Stimulated activated naive B cell treated with anti-CD40 and anti-IgM and Interleukin-4, amounts not matched to agents 10 μg/mL and 1 μg/mL and 100 μg/mL, for 72 hours (primary cell): Measurements from ENCODE around the gene STPG2.

Source experiments
- ATAC-seq, 2 donors: fragments of 150-1000 bp; cut with Tn5 transposase; replicated peaks; 2 replicates each; pipeline ENCODE4 v1.10.0; 2021; ENCODE audit warnings: moderate library complexity in 1 of 2
- DNase-seq: peaks from one replicate; pipeline ENCODE4 v3.0.0; 2021
- H3K27ac Mint-ChIP-seq: one replicate; pipeline ENCODE4 v1.8.0; 2022; ENCODE audit warnings: mild to moderate bottlenecking, mixed read lengths
- H3K27me3 Mint-ChIP-seq, 2 donors: one replicate each; pipeline ENCODE4 v1.8.0; 2022; ENCODE audit warnings: mixed read lengths in 2 of 2
- H3K36me3 Mint-ChIP-seq, 2 donors: one replicate each; pipeline ENCODE4 v1.8.0; 2022; ENCODE audit warnings: mixed read lengths in 2 of 2, mild to moderate bottlenecking in 1 of 2
- H3K4me1 Mint-ChIP-seq, 2 donors: one replicate each; pipeline ENCODE4 v1.8.0; 2022; ENCODE audit warnings: mixed read lengths in 2 of 2, mild to moderate bottlenecking in 1 of 2
- H3K4me3 Mint-ChIP-seq, 2 donors: one replicate each; pipeline ENCODE4 v1.8.0; 2022; ENCODE audit warnings: mild to moderate bottlenecking in 2 of 2, mixed read lengths in 2 of 2, moderate library complexity in 1 of 2
- H3K9me3 Mint-ChIP-seq, 2 donors: one replicate each; pipeline ENCODE4 v1.8.0; 2022; ENCODE audit warnings: mixed read lengths in 2 of 2, mild to moderate bottlenecking in 1 of 2

STPG2 gene

DNA sequence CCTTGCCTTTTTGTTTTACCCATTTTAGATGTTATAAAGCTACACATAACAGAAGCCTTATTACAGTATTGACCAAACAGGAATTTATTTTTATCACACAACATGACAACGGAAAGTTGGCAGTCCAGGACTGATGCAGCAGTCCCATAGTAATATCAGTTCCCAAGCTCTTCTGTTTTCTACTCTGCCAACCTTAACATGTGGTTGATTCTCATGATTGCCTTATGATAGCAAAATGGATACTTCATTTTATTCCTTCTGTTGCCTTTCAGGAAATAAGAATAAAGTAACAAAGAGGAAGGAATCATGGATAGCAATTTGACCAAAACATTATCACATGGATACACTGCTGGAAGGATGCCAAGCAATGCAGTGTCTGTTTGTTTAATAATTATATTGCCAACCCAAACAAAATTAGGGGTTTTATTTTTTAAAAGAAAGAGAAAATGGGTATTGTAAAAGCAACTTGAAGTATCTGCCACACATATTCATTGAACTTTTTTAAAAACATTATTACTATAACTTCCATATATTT is 275.7 kb downstream of the STPG2 start:
- no peak for ATAC-seq
- H3K4me1 Mint-ChIP-seq, result no peaks in the 10 kb centered on the region
- H3K9me3 Mint-ChIP-seq, result peaks cover 6 to 8% of the 10 kb centered on the region in 2 donors

DNA sequence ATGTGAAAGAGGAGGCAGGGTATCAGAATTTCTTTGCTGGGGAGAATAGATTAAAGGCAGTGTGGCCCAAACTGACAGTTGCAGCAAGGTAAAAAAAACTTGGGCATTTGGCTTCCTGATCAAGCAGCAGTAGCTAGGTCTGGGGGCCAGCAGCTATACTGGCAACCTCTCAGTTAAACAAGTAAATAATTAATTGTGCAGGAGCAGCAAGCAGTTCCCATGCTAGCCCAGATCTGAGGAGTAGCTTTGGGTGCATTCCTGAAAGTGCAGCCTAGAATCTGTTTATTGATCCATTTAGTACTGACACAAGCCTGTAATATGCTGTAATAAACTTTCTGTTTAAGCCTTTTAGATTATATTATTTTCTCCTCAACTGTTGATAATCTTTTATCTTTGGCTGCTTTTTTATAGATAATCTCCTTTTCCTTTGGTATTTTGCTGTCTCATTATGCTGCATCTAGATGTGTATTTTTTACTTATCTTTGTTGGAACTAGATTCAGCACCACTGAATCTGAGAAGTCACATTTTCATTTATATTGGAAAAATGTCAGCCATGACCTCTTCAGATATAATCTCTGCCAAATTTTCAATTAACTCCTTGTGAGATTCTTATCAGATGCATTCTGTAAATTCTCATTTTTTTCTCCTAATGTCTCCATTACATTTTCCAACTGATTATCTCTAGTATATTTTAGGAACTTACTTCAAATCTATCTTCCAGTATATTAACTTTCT is 276.3 kb downstream of the STPG2 start:
- Mint-ChIP-seq H3K4me3 (no peak overlapping the region), H3K4me1 (no peaks in the 10 kb centered on the region), H3K27me3 (no peaks in the 10 kb centered on the region), H3K27ac (no peak overlapping the region), H3K36me3 (no peaks in the 10 kb centered on the region), H3K9me3 (peaks cover 12 to 14% of the 10 kb centered on the region in 2 donors)
- ATAC-seq, result no peak
- DNase-seq, result no peak

More for the DNA sequence above, 275.7 kb downstream of the STPG2 start:
- Mint-ChIP-seq H3K36me3 (no peaks in the 10 kb centered on the region), H3K27ac (no peak overlapping the region), H3K4me3 (no peak overlapping the region), H3K27me3 (no peaks in the 10 kb centered on the region)
- no peak for DNase-seq

DNA sequence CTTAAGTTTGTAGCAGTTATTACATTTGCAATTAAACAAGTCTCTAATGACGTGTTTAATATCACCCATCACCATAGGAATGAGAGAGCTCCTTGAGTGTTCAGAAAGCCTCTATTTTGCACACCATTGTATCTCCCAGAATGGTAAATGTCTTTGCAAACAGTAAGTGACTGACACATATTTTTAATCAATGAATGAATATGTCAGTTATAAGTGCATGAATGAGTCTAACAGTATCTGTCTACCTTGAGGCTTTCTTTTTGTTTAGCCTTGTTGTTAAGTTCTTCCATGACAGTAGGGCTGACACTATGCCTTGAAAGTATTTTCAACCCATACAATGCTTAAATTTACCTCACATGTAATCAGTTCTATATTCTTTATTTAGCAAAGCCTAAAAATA is 292.2 kb downstream of the STPG2 start:
- no peaks in the 10 kb centered on the region for H3K4me1 Mint-ChIP-seq
- peaks cover 4 to 5% of the 10 kb centered on the region in 2 donors for H3K9me3 Mint-ChIP-seq
- H3K36me3 Mint-ChIP-seq, result no peaks in the 10 kb centered on the region
- H3K27me3 Mint-ChIP-seq, result no peaks in the 10 kb centered on the region
- DNase-seq, result no peak
- no peak overlapping the region for H3K27ac Mint-ChIP-seq
- no peak for ATAC-seq
- no peak overlapping the region for H3K4me3 Mint-ChIP-seq

DNA sequence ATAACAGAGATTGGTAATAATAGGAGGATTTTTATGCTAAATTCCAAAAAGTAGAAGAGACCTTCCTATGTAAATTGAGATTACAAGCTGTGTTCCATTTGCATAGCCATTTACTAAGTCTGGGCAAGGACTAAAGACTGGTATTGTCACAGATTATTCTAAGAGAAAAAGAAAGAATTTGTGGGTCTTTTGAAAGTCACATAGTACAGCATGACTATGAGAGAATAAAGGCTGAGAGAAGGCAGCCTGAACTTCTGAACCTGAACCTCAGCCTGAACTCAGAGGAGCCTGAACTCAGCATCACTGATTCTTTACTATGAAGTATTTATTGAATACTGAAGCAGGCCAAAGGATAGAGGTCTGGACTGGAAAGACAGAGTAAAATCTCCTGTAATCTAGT is 297.5 kb downstream of the STPG2 start:
- H3K4me1 Mint-ChIP-seq, result no peaks in the 10 kb centered on the region
- H3K27me3 Mint-ChIP-seq, result no peaks in the 10 kb centered on the region
- H3K9me3 Mint-ChIP-seq, result peaks cover 0 to 3% of the 10 kb centered on the region in 2 donors

DNA sequence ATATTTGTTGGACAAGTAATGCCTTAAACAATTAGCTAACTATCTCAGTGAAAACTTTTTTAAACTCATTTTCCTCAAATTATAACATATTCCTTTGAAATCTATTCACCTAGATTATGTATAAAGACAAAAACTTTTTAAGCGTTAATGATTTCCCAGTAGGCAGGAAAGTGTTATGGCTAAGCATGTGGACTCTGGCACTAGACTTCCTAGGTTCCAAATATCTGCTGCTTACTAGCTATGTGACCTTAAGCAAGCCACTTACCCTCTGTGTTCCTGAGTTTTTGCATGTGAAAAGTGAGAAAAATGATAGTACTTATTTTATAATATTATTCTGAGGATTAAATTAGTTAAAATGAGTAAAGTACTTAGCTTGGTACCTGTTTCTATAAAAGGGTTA is 301.8 kb downstream of the STPG2 start:
- Mint-ChIP-seq H3K4me3 (no peak overlapping the region), H3K27ac (no peak overlapping the region), H3K9me3 (peaks cover 0 to 1% of the 10 kb centered on the region in 2 donors), H3K4me1 (no peaks in the 10 kb centered on the region), H3K27me3 (no peaks in the 10 kb centered on the region), H3K36me3 (no peaks in the 10 kb centered on the region)
- no peak for ATAC-seq
- DNase-seq, result no peak

More for the DNA sequence above, 297.5 kb downstream of the STPG2 start:
- Mint-ChIP-seq H3K36me3 (no peaks in the 10 kb centered on the region), H3K4me3 (no peak overlapping the region), H3K27ac (no peak overlapping the region)
- ATAC-seq, result no peak
- DNase-seq, result no peak

DNA sequence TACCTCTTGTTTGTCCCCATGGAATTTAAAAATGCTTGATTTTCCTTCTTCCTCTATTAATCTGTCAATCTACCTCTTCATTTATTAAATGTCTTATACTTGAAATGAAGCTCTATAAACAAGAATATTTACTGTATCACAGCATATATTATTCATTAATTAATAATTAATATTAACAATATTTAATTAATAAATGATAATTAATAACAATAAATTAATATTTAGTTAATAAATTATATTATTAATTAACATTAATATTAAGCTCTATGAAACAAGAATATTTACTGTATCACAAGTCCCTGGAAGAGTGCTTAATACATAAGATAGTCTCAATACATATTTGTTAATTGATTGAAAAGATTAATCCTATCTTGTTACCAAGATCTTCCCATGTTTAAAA is 306.6 kb downstream of the STPG2 start:
- Mint-ChIP-seq H3K4me1 (no peaks in the 10 kb centered on the region), H3K36me3 (no peaks in the 10 kb centered on the region), H3K4me3 (no peak overlapping the region), H3K27me3 (no peaks in the 10 kb centered on the region), H3K27ac (no peak overlapping the region), H3K9me3 (peaks cover 7 to 9% of the 10 kb centered on the region in 2 donors)
- no peak for DNase-seq
- ATAC-seq, result no peak

DNA sequence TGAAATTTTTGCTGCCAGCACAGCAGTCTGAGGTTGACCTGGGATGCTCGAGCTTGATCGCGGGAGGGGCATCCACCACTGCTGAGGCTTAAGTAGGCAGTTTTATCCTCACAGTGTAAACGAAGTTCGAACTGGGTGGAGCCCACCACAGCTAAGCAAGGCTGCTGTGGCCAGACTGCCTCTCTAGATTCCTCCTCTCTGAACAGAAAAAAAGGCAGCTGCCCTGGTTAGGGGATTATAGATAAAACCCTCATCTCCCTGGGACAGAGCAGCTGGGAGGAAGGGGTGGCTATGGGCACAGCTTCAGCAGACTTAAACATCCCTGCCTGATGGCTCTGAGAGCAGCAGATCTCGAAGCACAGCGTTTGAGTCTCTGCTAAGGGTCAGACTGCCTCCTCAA is 314.6 kb downstream of the STPG2 start:
- no peaks in the 10 kb centered on the region for H3K4me1 Mint-ChIP-seq
- ATAC-seq, result no peak
- H3K27me3 Mint-ChIP-seq, result no peaks in the 10 kb centered on the region
- H3K36me3 Mint-ChIP-seq, result peaks cover 0 to 1% of the 10 kb centered on the region in 2 donors
- no peak overlapping the region for H3K4me3 Mint-ChIP-seq
- H3K9me3 Mint-ChIP-seq, result peaks cover 17 to 18% of the 10 kb centered on the region in 2 donors
- no peak for DNase-seq
- H3K27ac Mint-ChIP-seq, result no peak overlapping the region

DNA sequence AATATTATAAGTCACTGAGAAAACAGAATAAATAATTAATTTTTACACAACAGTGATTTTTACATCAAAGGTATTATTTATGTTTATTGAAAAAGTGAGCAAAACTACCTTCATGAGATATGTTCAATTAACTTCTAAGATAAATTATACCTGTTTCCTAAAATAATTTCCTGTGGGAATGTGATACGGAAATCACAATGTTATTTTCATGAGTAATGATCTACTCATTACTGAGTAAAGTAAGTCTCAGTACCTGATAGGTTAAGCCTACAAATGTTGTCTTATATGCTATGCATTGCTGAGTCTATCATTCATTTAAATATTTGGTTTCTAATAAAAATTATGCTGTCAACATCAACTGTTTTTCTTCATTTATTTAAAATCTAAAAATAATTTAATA is 324.0 kb downstream of the STPG2 start:
- no peaks in the 10 kb centered on the region for H3K27me3 Mint-ChIP-seq
- no peaks in the 10 kb centered on the region for H3K36me3 Mint-ChIP-seq
- DNase-seq (no peak), ATAC-seq (no peak)
- H3K27ac Mint-ChIP-seq, result no peak overlapping the region
- H3K4me3 Mint-ChIP-seq, result no peak overlapping the region
- peaks cover 0 to 14% of the 10 kb centered on the region in 2 donors for H3K9me3 Mint-ChIP-seq
- H3K4me1 Mint-ChIP-seq, result no peaks in the 10 kb centered on the region

DNA sequence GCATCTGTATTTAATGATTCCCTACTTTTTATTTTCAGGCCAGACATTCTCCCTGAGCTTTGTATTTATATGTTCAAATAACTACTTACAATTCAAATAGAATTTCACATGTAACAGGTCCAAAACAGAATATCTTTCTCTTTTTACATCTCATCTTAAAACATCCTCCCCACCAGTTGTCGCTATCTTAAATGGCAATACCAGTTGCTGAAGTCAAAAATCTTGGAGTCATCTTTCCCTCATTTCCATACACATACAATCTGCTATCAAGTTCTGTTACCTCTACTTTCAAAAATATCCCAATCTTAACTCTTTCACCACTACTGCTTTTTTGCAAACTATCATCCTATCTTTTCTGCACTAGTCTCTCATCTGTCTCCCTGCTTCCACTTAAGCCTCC is 330.5 kb downstream of the STPG2 start:
- DNase-seq (no peak), ATAC-seq (no peak)
- H3K4me3 Mint-ChIP-seq, result no peak overlapping the region
- H3K9me3 Mint-ChIP-seq, result peaks cover 0 to 3% of the 10 kb centered on the region in 2 donors
- H3K36me3 Mint-ChIP-seq, result no peaks in the 10 kb centered on the region
- H3K27me3 Mint-ChIP-seq, result no peaks in the 10 kb centered on the region
- H3K4me1 Mint-ChIP-seq, result no peaks in the 10 kb centered on the region
- no peak overlapping the region for H3K27ac Mint-ChIP-seq

DNA sequence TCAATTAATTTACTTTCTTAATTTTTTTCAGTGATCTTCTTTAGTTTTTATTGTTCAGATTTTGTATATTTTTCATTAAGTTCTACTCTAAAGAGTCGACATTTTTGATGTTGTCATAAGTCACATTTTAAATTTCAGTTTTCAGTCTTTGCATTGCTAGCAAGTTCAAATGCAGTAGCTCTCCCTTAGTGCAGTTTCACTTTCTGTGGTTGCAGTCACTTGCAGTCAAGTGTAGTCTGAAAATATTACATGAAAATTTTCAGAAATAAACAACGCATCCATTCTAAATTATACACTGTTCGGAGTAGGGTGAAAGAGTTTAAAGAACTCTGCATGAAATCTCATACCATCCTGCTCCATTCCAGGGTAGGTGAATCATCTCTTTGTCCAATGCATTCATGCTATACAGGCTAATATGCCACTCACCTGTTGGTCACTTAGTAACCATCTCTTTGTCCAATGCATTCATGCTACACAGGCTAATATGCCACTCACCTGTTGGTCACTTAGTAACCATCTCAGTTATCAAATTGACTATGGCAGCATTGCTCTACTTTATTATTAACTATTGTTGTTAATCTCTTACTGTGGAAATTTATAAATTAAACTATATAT is 356.9 kb downstream of the STPG2 start:
- Mint-ChIP-seq H3K4me1 (no peaks in the 10 kb centered on the region), H3K4me3 (no peak overlapping the region), H3K36me3 (no peaks in the 10 kb centered on the region), H3K27me3 (no peaks in the 10 kb centered on the region), H3K27ac (no peak overlapping the region), H3K9me3 (peaks cover 0 to 12% of the 10 kb centered on the region in 2 donors)
- no peak for DNase-seq
- no peak for ATAC-seq

DNA sequence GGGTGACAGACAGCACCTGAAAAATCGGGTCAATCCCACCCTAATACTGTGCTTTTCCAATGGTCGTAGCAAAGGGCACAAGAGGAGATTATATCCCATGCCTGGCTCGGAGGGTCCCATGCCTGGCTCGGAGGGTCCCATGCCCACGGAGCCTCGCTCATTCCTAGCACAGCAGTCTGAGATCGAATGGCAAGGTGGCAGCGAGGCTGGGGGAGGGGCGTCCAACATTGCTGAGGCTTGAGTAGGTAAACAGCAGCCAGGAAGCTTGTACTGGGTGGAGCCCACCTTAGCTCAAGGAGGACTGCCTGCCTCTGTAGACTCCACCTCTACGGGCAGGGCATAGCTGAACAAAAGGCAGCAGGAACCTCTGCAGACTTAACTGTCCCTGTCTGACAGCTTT is 365.1 kb downstream of the STPG2 start:
- no peaks in the 10 kb centered on the region for H3K36me3 Mint-ChIP-seq
- H3K27me3 Mint-ChIP-seq, result no peaks in the 10 kb centered on the region
- DNase-seq (no peak), ATAC-seq (no peak)
- no peaks in the 10 kb centered on the region for H3K4me1 Mint-ChIP-seq
- H3K27ac Mint-ChIP-seq, result no peak overlapping the region
- H3K4me3 Mint-ChIP-seq, result no peak overlapping the region
- peaks cover 7 to 8% of the 10 kb centered on the region in 2 donors for H3K9me3 Mint-ChIP-seq

DNA sequence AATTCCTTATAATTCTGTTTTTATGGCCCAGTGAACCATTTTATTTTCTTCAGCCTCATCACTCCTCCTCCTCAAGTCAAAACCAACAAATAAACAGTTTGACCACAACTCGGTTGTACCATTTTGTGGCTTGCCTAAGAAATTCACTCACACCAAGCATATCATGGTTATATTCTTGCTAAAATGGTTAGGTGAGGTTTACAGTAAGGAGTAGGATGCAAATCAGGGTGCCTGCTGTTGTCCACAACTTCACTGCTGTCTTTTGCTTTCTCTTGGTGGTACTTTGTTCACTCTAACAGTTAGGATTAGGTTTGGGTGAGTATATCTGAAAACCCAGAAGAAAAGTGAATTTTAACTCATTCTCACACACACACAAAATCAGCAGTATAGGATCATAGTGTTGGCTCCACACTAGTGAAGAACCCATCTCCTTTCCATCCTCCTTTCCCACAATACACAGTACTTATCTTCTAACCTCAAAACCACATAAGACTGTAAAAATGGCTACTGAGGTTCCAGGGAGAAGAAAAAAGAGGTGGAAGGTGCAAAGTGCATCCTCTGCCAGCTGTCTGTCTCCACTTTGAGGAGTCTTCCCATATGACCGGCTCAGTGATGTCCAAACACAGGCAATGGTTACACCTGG is 368.8 kb downstream of the STPG2 start:
- DNase-seq, result no peak
- no peak overlapping the region for H3K27ac Mint-ChIP-seq
- no peaks in the 10 kb centered on the region for H3K27me3 Mint-ChIP-seq
- peaks cover 0 to 6% of the 10 kb centered on the region in 2 donors for H3K9me3 Mint-ChIP-seq
- no peaks in the 10 kb centered on the region for H3K36me3 Mint-ChIP-seq
- no peak overlapping the region for H3K4me3 Mint-ChIP-seq
- no peak for ATAC-seq
- no peaks in the 10 kb centered on the region for H3K4me1 Mint-ChIP-seq

DNA sequence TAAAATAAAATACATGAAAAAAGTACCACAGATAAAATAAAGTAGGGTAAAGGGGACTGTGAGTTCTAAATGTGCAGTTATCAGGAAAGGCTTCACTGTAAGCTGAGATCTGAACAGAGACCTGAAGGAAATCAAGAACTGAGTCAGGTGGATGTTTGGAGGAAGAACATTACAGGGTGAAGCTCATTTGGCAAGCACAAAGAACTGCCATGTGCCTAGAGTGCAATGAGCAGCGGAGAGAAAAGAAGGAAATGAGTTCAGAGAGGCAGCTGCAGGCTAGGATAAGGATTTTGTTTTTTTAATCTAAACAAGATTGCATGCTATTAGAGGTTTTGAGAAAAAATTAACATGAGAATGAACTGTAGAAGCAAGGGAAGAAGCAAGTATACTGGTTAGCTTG is 373.1 kb downstream of the STPG2 start:
- Mint-ChIP-seq H3K27me3 (no peaks in the 10 kb centered on the region), H3K36me3 (no peaks in the 10 kb centered on the region), H3K9me3 (no peaks in the 10 kb centered on the region), H3K27ac (no peak overlapping the region), H3K4me1 (no peaks in the 10 kb centered on the region), H3K4me3 (no peak overlapping the region)
- ATAC-seq, result no peak
- no peak for DNase-seq

DNA sequence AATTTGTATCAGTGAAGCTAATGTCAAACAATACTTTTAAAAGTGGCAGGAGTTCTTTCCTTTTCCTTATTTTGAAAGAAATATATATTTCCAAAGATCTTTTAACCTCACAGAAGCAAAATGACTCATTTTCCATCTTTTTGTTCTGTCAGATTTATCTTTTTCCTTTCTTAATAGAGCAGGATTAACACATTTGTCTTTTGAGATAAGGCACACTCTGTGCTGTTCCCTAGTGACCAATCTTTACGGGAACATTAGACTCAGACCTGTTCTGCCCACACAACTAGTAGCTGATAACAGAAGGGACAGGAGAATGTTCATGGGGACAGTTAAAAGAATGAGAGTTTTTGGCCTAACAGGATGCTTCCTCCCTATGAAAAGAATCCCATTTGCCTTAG is 381.2 kb downstream of the STPG2 start:
- no peaks in the 10 kb centered on the region for H3K4me1 Mint-ChIP-seq

More for the DNA sequence above, 381.2 kb downstream of the STPG2 start:
- no peak for DNase-seq
- no peak overlapping the region for H3K4me3 Mint-ChIP-seq
- no peak overlapping the region for H3K27ac Mint-ChIP-seq
- no peak for ATAC-seq
- no peaks in the 10 kb centered on the region for H3K36me3 Mint-ChIP-seq
- peaks cover 0 to 2% of the 10 kb centered on the region in 2 donors for H3K9me3 Mint-ChIP-seq
- H3K27me3 Mint-ChIP-seq, result no peaks in the 10 kb centered on the region
